Fibroblast of the aortic adventitia (primary cell): Measurements from ENCODE around the gene DDX55. TPM values are rescaled to one million over a fixed set of nuclear protein-coding genes. Genes with fewer than 3 reads are reported as not detected.

ENCODE experiments used
- DNase-seq: peaks from one replicate; pipeline ENCODE4 v3.0.0-alpha.2; 2010; ENCODE audit warnings: low read depth
- H3K4me3 ChIP-seq: 2 replicates; pipeline ENCODE4 v1.5.1; 2011; ENCODE audit warnings: low read depth, mild to moderate bottlenecking, control low read depth, low read length, moderate library complexity
- small RNA-seq: library from RNA; depleted of rRNA; stranded (forward); fragments of <200 nt; gene quantifications from one replicate; pipeline ENCODE3, GENCODE V24; 2012
- total RNA-seq: library from RNA; depleted of rRNA; stranded (reverse); fragments of >200 nt; gene quantifications from 2 replicates; pipeline ENCODE4 v1.2.3, GENCODE V29; 2012; ENCODE audit warnings: low replicate concordance
- TF ChIP-seq, protein P1 (sequence below): IDR thresholded peaks from 2 replicates; pipeline ENCODE4 v1.5.1; 2011; ENCODE audit warnings: mild to moderate bottlenecking, low read length, control low read depth, inconsistent platforms; ENCODE audit not compliant: insufficient read depth

Gene DDX55
- total RNA-seq, 1 donor, result 23.2 TPM

DNA sequence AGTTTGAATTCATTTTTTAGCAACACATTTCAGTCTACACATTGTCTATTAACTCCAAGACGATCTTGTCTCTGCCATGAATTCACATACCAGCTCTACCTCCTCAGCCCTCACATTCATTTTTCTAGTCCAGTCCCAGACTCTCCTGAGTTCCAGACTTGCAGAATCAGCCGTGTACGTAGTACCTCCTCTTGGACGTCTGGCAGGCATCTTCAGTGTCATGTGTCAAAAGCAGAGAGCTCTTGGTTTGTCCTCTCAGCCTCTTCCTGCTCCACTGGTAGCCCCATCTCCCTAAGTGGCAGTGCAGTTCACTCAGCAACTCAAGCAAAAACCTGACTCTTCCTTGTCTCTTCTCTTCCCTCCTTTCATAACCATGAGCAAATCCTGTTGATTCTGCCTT lies 54.5 kb downstream of the DDX55 start:
- TF ChIP-seq, protein P1, sequence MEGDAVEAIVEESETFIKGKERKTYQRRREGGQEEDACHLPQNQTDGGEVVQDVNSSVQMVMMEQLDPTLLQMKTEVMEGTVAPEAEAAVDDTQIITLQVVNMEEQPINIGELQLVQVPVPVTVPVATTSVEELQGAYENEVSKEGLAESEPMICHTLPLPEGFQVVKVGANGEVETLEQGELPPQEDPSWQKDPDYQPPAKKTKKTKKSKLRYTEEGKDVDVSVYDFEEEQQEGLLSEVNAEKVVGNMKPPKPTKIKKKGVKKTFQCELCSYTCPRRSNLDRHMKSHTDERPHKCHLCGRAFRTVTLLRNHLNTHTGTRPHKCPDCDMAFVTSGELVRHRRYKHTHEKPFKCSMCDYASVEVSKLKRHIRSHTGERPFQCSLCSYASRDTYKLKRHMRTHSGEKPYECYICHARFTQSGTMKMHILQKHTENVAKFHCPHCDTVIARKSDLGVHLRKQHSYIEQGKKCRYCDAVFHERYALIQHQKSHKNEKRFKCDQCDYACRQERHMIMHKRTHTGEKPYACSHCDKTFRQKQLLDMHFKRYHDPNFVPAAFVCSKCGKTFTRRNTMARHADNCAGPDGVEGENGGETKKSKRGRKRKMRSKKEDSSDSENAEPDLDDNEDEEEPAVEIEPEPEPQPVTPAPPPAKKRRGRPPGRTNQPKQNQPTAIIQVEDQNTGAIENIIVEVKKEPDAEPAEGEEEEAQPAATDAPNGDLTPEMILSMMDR, result no peak
- DNase-seq, result no peak
- no peak overlapping the region for H3K4me3 ChIP-seq

DNA sequence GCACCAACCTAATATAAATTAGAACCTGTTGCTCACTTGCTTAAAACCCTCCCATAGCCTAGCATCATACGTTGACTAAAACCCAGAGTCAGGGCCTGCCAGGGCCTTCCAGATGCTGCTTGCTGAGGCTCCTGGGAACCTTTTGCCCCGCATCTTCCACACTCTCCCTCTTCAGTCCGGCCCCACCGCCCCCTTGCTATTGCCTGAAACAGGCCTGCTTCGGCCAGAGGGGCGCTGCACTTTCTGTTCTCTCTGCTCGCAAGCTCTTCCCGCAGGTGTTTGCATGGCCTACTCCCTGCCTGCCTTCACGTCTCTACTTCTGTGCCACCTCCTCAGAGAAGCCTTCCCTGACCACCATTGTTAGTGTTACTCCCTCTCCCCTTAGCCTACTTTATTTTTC lies 55.3 kb downstream of the DDX55 start:
- TF ChIP-seq, protein P1, result no peak
- DNase-seq, result no peak
- no peak overlapping the region for H3K4me3 ChIP-seq

DNA sequence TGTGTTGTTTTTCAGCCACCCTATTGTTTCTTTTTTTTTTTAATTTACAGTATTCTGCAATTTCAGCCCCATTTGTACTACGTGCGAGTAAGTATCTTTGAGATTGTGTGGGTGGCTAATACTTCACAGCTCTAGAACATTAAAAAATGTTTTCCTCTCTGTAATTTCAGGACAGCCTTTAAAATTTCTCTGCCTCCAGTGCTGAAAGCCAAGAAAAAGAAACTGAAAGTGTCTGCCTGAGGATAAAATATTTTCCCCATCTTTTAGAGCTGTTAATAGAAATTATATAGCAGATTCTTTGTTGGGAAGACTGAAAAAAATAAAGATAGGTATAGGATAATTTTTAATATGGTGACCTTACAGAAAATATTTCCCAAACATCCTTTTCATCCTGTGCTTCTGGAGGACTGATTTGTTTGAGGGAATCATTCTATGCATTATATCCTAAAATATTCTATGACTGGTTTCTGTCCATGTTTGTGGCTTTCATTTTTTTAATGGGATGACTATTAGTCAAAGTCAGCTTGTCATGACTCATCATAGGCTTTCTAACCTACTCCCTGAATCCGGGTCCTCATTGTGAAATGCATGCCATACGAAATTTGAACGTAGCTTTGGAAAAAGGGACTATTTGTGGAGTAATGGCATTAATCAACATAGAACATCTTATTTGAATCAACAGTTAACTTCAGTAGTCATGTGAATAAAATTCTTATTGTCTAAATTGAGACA lies 58.3 kb downstream of the DDX55 start:
- H3K4me3 ChIP-seq, result no peak overlapping the region
- TF ChIP-seq, protein P1, result no peak

DNA sequence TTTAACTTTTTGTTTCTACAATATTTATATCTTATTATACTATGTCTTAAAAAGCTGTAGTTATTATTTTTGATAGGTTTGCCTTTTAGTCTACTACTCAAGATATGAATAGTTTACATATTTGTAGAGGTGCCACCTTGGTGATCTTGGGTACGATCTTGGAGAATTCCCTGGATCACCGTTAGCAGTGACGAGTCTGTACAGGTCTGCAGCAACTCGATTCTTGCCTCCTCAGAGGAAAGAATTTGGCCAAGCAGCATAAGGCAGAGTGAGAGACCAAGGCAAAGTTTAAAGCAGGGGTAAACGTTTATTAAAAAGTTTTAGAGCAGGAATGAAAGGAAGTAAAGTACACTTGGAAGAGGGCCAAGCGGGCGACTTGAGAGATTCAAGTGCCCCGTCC lies 65.9 kb downstream of the DDX55 start:
- H3K4me3 ChIP-seq, result no peak overlapping the region
- TF ChIP-seq, protein P1, result no peak
- DNase-seq, result no peak

More for the DNA sequence above, 58.3 kb downstream of the DDX55 start:
- peak; percentile 85 for DNase-seq

Small RNA genes within 50 kb of the gene (small RNA-seq; reads per million reads assigned to genes)
- 11.4 reads per million, percentile 94 among the genes with 10 or more reads in this experiment for gene SNORA9B

Other genes with a start within 250 kb of the DDX55 start
- gene SBNO1, start 237.3 kb upstream of the DDX55 start, total RNA-seq, result 38.6 and 70.6 TPM in 2 replicates
- 46.5 and 63.1 TPM in 2 replicates for gene KMT5A, start 218.0 kb upstream of the DDX55 start, total RNA-seq
- 3.6 and 7.4 TPM in 2 replicates for gene RILPL2, start 165.4 kb upstream of the DDX55 start, total RNA-seq
- gene SNRNP35, start 144.0 kb upstream of the DDX55 start, total RNA-seq, result 15.7 and 37.7 TPM in 2 replicates
- gene RILPL1, start 68.4 kb upstream of the DDX55 start, total RNA-seq, result 14.2 and 19.6 TPM in 2 replicates
- 73.8 and 449 TPM in 2 replicates for gene TMED2, start 17.5 kb upstream of the DDX55 start, total RNA-seq
- 22.6 and 35.6 TPM in 2 replicates for gene EIF2B1, start 31.6 kb downstream of the DDX55 start, total RNA-seq
- 41.9 and 61.0 TPM in 2 replicates for gene GTF2H3, start 31.7 kb downstream of the DDX55 start, total RNA-seq
- gene TCTN2, start 69.0 kb downstream of the DDX55 start, total RNA-seq, result 11.1 and 18.5 TPM in 2 replicates
- gene ATP6V0A2, start 110.3 kb downstream of the DDX55 start, total RNA-seq, result 15.4 and 17.6 TPM in 2 replicates
- gene DNAH10, start 160.2 kb downstream of the DDX55 start, total RNA-seq, result 0.18 and 0.82 TPM in 2 replicates